Stimulated activated CD4-positive, alpha-beta T cell treated with anti-CD3 and anti-CD28 coated beads, TNF-alpha, amount 100 ng/mL, for 1 hour (primary cell): ENCODE measurements around the gene DUSP8.

Experiments
- DNase-seq, 3 donors: peaks; one replicate each; pipeline ENCODE4 v3.0.0-alpha.2; 2020; ENCODE audit warnings: low read depth in 3 of 3, low spot score in 1 of 3

Gene DUSP8

GRCh38 chr11:1566381-1567051 lies 5.6 kb downstream of the DUSP8 start:
- no peak for DNase-seq

GRCh38 chr11:1565904-1566247 lies 6.2 kb downstream of the DUSP8 start:
- no peak for DNase-seq

DNA sequence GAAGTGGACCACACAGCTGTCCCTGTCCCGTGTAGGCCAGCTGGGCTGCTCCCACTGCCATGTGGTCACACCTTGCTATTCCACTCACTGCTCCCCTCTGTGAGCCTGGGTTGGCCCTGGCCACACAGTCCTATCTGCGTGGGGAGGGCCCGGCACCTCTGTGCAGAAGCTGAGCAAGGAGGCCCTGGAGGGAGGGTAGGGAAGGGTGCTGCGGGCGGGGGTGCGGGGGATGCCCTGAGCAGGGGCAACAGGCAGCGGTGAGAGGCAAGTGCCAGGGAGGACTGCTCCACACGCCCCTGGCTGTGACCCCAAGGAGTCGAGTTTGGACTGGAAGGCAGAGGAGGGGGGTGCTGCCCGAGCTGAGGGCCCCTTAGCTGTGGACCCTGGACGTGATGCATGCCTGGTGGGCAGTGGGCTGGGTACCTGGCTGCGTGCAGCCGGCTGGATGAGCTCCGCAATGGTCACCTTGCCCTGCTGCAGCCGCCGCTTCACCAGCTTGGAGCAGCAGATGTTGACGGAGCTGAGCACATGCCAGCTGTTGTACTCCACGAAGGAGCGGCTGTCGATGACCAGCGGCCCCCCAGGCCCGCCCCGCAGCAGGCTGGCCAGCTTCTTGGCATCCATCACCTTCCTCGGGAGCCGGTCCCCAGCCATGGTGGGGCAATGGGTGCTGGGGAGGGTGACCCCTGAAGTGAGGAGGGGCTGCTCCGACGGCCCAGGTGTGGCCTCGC lies 6.7 kb downstream of the DUSP8 start:
- no peak for DNase-seq

DNA sequence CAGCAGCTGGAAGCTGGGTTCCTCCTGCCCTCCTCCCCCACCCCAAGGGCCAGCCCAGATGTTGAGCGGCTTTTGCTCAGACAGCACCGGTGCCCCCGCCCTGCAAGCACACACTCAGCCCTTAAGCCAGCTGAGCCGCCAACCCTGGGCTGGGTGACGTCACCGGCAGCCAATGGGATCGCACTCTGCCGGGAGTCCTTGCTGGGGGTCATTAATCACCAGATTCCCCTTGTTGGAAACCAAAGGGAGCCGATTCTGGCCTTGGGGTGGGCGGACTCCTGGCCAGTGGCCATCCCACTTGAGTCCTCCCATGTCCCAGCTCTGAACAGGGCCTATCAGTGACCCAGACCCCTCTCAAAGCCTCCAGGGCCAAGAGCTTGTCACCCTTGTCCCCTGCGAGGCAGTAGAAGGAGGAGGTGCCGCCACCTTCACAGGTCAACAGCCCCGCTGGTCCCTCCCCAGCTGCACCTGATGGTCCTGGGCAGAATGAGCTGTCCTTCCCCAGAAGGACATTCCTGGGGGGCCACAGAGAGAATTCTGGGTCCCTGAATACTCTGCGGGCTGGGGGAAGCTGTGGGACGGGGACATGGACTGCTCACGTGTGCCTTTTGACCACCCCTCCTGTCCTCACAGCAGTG lies 7.4 kb downstream of the DUSP8 start:
- no peak for DNase-seq

GRCh38 chr11:1563697-1564534 lies 8.2 kb downstream of the DUSP8 start:
- DNase-seq: no peak

- DNase-seq: no peak
Measured at GRCh38 chr11:1563149-1563638, 8.9 kb downstream of the DUSP8 start.

- no peak for DNase-seq
Measured at GRCh38 chr11:1562469-1563148, 9.5 kb downstream of the DUSP8 start.

- DNase-seq: no peak
Measured at GRCh38 chr11:1561955-1562354, 10.1 kb downstream of the DUSP8 start.

GRCh38 chr11:1561266-1561665 lies 10.8 kb downstream of the DUSP8 start:
- no peak for DNase-seq

DNA sequence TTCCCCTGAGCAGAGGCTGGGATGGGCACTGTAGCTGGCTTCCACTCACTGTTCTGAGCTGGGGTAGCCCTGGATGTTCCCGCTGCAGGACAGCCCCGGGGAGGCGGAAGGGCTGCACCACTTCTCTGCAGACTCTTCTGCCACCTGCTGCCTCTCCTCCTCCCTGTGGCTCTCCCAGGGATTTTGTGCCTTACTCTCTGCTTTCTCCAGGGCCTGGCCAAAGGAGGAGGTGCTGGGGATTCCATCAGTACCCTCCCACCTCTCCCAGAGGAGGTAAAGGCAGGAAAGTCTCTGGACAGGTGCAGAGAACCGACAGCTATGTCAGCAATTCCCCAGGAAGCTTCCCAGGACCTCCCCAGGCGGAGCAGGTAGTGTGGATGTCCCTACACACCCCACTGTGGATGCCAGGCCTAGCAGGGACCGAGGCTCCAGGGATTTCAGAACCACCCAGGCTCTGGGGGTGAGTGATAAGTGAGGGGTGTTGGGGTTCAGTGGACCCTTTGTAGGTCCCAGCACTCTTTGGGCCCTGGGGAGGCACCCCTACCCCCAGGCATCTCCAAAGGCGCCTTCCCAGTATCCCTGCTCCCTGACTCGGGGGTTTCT lies 11.3 kb downstream of the DUSP8 start:
- no peak for DNase-seq

DNA sequence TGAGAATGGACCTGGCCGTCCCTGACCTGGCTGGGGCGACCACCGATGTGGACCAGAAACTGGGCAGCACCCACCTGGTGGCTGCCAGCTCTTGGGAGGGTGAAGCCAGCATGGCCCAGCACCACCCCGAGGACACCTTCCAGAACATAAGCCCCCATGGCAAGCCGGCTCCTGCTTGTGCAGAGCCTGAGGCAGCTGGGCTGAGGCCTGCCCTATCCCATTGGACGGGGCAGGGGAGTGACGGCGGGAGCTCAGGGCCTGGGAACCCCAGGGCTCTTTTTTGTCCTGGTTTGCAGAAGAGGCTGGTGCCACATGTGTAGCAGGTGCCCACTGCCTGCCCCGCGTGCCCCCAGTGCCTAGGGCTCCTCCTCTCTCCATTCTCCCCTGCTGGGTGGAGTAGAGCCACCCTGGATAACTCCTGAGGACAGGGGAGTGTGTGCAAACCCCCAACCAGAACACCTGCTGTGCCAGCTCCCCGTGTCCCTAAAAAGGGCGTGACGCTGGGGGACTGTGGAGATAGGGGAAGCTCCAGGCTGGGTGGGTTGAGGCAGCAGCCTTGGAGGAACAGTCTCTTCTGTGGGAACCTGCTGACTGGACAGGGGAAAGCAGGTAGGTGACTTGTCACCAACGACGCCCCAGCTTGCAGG lies 11.9 kb downstream of the DUSP8 start:
- no peak for DNase-seq

DNA sequence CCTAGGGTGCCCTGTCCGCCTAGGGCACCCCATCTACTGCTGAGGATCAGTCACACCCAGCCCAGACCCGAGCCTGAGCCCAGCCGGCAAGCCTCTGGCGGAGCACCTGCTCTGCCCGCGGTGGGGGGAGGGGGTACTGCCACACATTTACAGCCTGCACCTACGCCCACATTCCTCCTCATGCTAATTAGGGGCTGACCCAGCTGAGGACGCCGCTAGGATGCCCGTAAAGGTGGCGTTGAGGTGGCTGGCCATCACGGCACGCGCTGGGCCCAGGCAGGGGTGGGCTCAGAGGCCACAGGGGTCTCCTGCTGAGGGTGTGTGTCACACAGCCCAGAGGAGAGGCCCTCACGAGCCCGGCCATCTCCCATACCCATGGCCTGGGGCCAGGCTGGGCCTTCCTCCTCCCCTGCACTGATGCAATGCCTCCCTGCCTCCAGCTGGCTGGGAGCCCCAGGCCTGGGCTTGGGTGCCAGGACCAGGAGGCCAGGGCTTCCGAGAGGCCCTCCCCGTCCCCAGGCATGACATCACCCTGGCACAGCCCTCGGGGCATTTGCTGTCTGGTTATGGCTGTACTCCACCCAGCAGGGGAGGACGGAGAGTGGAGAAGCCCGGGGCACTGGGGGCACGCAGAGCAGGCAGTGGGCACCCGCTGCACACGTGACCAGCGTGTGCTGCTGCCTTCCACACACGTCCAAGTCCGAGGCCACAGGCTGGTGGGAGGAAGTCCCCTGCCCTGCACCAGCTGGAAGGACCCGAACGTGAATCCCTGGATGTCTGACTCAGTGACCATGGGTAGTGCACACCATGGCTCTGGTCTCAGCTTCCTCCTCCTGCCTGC lies 12.7 kb downstream of the DUSP8 start:
- no peak for DNase-seq

DNA sequence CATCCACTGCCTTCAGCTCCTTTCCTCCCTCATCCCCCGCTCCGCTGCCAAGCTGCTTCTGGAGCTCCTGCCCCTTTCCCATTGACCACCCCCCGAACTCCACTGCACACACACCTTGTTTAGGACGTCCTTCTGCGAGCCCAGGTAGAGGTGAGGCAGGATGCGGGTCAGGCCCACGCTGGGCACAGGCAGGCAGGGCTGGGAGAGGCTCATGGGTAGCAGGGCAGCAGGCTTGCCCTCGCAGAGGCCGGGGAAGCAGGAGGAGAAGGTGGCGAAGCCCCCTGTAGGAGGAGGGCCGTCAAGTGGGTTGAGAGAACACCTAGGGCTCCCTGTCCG lies 13.3 kb downstream of the DUSP8 start:
- no peak for DNase-seq

GRCh38 chr11:1557904-1558774 lies 13.9 kb downstream of the DUSP8 start:
- no peak for DNase-seq

- no peak for DNase-seq
Measured at GRCh38 chr11:1557051-1557884, 14.8 kb downstream of the DUSP8 start.

- no peak for DNase-seq
Measured at GRCh38 chr11:1556278-1556902, 15.7 kb downstream of the DUSP8 start.

GRCh38 chr11:1555713-1556153 lies 16.3 kb downstream of the DUSP8 start:
- no peak for DNase-seq
